ENCODE results near the gene DLG2.

The DLG2 gene

DNA sequence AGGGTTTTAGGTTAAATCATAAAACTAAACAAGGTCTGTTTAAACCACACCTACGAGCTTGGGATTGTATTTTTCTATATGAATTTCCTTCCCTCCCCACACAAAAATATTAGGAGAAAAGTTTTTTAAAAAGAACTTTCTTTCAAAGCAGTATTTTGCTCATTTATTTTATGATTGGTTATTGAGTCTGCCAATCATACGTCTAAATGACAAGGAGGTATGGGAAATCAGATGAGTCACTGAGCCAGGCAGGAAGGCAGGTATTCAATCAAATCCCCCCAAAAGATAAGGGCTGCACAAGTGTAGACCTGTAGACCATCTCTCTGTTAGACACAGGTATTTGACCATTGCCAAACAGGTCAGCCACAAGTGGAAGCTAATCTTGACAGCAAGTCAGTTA is 1900.8 kb downstream of the DLG2 start:
- no peak overlapping the region for H3K4me3 ChIP-seq (ENCODE audit: low read depth, low read length)
- TF ChIP-seq CTCF (IDR thresholded peaks at IDR 0.05; ENCODE audit: borderline replicate concordance, insufficient read depth, low read depth, low read length): no peak

DNA sequence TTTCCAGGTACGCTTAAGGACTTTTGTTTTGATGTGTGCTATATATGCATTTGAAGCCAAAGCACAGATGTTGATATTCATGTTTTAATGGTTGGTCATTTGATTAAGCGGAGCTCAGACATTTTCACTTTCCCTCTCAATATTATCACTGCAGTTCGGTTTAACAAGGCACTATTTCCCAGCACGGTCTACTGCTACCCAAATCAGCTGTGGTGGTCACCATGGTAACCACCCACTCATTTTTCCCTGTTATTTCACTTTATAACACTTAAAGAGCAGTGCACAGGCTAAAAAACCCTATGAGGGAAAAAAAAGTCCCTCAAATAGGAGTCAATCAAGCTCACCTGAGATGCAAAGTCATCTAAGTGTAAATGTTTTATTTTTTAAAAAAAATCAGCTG is 1901.4 kb downstream of the DLG2 start:
- H3K4me3 ChIP-seq (ENCODE audit: low read depth, low read length): no peak overlapping the region
- TF ChIP-seq CTCF (IDR thresholded peaks at IDR 0.05; ENCODE audit: borderline replicate concordance, insufficient read depth, low read depth, low read length): no peak

DNA sequence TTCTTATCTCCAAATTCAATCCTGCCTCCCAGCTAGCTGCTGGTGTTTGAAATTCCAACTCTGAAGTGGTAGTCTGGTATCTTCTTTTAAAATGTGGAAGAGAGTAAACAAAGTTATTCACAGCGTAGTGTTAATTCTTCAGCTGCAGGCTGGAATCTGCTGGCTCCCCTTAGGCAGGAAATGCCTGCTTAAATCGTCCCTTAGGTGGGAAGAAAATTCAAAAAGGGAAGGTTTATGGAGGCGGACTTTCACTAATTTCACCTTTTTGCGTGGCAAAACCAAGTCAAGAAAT is 1901.9 kb downstream of the DLG2 start:
- no peak for TF ChIP-seq CTCF (IDR thresholded peaks at IDR 0.05; ENCODE audit: borderline replicate concordance, insufficient read depth, low read depth, low read length)
- H3K4me3 ChIP-seq (ENCODE audit: low read depth, low read length): no peak overlapping the region

DNA sequence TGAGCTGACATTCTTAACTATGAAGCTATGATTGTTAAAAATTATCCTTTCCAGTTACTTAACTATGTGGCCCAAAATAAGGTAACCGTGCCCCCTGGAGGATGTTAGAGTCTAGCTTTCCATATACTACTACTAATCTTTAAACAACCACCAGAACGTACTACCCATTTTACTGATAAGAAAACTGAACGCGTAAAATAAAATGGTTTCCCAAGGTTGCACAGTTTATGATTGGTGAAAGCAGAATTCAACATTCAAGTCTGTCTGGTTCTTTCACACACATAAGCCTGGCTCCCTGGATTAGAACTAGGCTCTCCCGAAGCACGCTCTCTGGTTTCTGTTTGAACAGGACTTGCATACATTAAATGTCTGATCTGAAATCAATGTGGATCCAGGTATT is 1903.1 kb downstream of the DLG2 start:
- H3K4me3 ChIP-seq (ENCODE audit: low read depth, low read length): no peak overlapping the region
- TF ChIP-seq CTCF (IDR thresholded peaks at IDR 0.05; ENCODE audit: borderline replicate concordance, insufficient read depth, low read depth, low read length): peak; percentile 42; the same call in 1 of the 2 replicates

DNA sequence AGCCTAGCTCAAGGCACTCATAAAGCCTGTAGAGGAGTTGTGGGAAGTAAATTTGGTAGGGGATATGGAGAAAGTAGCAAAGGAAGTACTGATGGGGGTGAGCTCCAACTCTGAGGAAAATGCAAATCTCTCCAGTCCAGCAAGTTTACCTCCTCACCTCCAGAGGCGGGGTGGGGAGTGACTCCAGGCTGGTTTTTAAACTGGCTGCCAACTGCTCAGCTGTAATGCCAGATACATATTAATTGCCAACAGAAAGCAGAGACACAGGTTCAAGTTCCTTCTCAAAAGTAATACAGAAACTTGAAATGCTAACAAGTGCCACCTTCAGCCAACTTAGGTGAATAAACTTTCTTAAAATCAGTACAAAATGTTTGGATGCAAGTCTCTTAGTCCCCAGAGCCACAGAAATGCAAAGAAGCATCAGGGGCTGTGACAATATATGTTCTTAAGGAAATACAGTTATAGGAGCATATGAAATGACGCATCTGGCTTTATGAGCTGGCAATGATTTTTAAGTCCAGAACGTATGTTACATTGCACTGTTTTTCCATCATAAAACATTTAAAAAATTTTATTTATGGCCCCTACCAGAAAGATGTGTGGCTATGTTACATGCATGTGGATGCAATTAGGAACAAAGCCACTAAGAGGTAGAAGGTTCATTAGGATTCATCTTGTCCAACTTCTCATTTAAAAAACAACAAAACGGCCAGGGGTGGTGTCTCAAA is 1904.6 kb downstream of the DLG2 start:
- no peak for TF ChIP-seq CTCF (IDR thresholded peaks at IDR 0.05; ENCODE audit: borderline replicate concordance, insufficient read depth, low read depth, low read length)
- no peak overlapping the region for H3K4me3 ChIP-seq (ENCODE audit: low read depth, low read length)

DNA sequence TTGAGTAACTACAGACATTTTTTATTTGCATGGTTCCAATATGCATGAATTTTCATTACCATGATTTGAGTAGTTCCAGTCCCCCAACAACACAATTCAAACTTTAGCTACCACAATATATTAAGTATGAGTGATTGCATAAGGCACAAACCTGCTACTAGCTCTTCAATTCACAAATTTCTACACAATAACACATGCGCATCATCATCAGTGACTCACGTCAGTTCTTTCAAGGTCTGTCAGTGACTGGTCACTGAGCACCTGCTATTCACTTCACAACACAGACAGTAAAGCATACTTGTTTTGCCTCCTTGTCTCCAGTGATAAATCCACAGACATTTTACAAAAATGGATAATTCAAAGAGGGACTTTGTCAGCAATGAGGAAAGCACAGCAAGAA is 1905.9 kb downstream of the DLG2 start:
- no peak for TF ChIP-seq CTCF (IDR thresholded peaks at IDR 0.05; ENCODE audit: borderline replicate concordance, insufficient read depth, low read depth, low read length)

DNA sequence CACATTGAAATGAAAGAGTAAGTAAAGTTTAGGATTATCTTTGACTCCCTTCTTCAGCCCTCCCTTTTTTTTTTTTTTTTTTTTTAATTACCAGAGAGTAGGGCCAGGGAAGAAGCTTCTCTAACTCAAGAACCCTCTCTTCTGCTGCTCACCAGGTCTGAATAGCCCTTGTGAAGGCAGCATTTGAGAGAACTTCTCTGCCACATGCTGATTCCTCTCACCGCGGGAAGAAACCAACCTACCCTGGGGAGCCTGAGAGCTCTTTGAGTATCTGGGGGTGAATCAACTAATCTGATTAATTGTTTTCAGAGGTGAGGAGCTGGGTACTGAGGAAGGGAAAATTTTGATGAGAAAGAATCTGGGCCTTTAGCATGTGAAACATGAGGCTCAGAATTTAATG is 1906.5 kb downstream of the DLG2 start:
- no peak for TF ChIP-seq CTCF (IDR thresholded peaks at IDR 0.05; ENCODE audit: borderline replicate concordance, insufficient read depth, low read depth, low read length)
- H3K4me3 ChIP-seq (ENCODE audit: low read depth, low read length): no peak overlapping the region

More for the DNA sequence above, 1905.9 kb downstream of the DLG2 start:
- no peak overlapping the region for H3K4me3 ChIP-seq (ENCODE audit: low read depth, low read length)

All from GM12875 (cell line).